Neural crest cell (in vitro differentiated cells): ENCODE measurements around the gene KMT2B. TPM values are rescaled to one million over a fixed set of nuclear protein-coding genes. Genes with fewer than 3 reads are reported as not detected.
"Not testable (repeated sequence)": the region's sequence is repeated elsewhere in the genome, so short reads cannot be mapped to it uniquely, and the experiment has no call there.

Experiments
- DNase-seq: peaks from one replicate; pipeline ENCODE4 v3.0.0; 2021; ENCODE audit warnings: low read depth, mixed read lengths, low spot score
- H3K27ac Mint-ChIP-seq: one replicate; pipeline ENCODE4 v1.8.0; 2021; ENCODE audit warnings: mild to moderate bottlenecking, mixed read lengths; ENCODE audit not compliant: unreplicated experiment
- H3K27me3 Mint-ChIP-seq: 2 replicates; pipeline ENCODE4 v1.8.0; 2021; ENCODE audit warnings: low read depth, mild to moderate bottlenecking, mixed read lengths
- H3K36me3 Mint-ChIP-seq: 2 replicates; pipeline ENCODE4 v1.8.0; 2021; ENCODE audit warnings: low read depth, mild to moderate bottlenecking, mixed read lengths
- H3K4me1 Mint-ChIP-seq: 2 replicates; pipeline ENCODE4 v1.8.0; 2021; ENCODE audit warnings: mixed read lengths
- H3K4me3 Mint-ChIP-seq: one replicate; pipeline ENCODE4 v1.8.0; 2021; ENCODE audit warnings: mild to moderate bottlenecking, mixed read lengths
- H3K9me3 Mint-ChIP-seq: 2 replicates; pipeline ENCODE4 v1.8.0; 2021; ENCODE audit warnings: mixed read lengths
- CTCF ChIP-seq: fragments of 200-600 bp; sonication (generic); conservative IDR thresholded peaks from 2 replicates; pipeline ENCODE4 v1.5.0; 2021; ENCODE audit warnings: antibody characterized with exemption, mild to moderate bottlenecking
- total RNA-seq: library from RNA; stranded (reverse); gene quantifications from 2 replicates; pipeline ENCODE4 v1.2.1, GENCODE V29; 2021

Gene KMT2B
- total RNA-seq, 1 donor from 2014 or later, result 60.1 TPM

- no peak for TF ChIP-seq CTCF
- H3K36me3 Mint-ChIP-seq, result peaks cover 5% of the 10 kb centered on the region
- H3K27me3 Mint-ChIP-seq, result no peaks in the 10 kb centered on the region
- DNase-seq, result no peak
- no peak overlapping the region for H3K27ac Mint-ChIP-seq
- H3K4me1 Mint-ChIP-seq, result peaks cover 14% of the 10 kb centered on the region
- H3K9me3 Mint-ChIP-seq, result no peaks in the 10 kb centered on the region
- peak overlapping the region; percentile 49 for H3K4me3 Mint-ChIP-seq
Observed at GRCh38 chr19:35722461-35722860, 4.7 kb downstream of the KMT2B start.

- Mint-ChIP-seq H3K27ac (no peak overlapping the region), H3K36me3 (peaks cover 5% of the 10 kb centered on the region), H3K27me3 (no peaks in the 10 kb centered on the region), H3K4me1 (peaks cover 14% of the 10 kb centered on the region), H3K4me3 (no peak overlapping the region), H3K9me3 (no peaks in the 10 kb centered on the region)
- no peak for TF ChIP-seq CTCF
- no peak for DNase-seq
Observed at GRCh38 chr19:35722897-35723296, 5.1 kb downstream of the KMT2B start.

- Mint-ChIP-seq H3K27me3 (no peaks in the 10 kb centered on the region), H3K9me3 (no peaks in the 10 kb centered on the region), H3K36me3 (peaks cover 5% of the 10 kb centered on the region), H3K4me3 (peak overlapping the region; percentile 52), H3K4me1 (peaks cover 13% of the 10 kb centered on the region), H3K27ac (no peak overlapping the region)
- no peak for TF ChIP-seq CTCF
- DNase-seq, result no peak
Observed at GRCh38 chr19:35723671-35724070, 5.9 kb downstream of the KMT2B start.

GRCh38 chr19:35724132-35724531 lies 6.3 kb downstream of the KMT2B start:
- peak overlapping the region; percentile 52 for H3K4me3 Mint-ChIP-seq
- DNase-seq, H3K27me3 Mint-ChIP-seq, H3K27ac Mint-ChIP-seq, H3K9me3 Mint-ChIP-seq, H3K4me1 Mint-ChIP-seq, H3K36me3 Mint-ChIP-seq: not testable (repeated sequence)

- no peaks in the 10 kb centered on the region for H3K27me3 Mint-ChIP-seq
- H3K36me3 Mint-ChIP-seq, result peaks cover 5% of the 10 kb centered on the region
- H3K9me3 Mint-ChIP-seq, result no peaks in the 10 kb centered on the region
- H3K4me3 Mint-ChIP-seq, result peak overlapping the region; percentile 52
- no peak overlapping the region for H3K27ac Mint-ChIP-seq
- H3K4me1 Mint-ChIP-seq, result peaks cover 4% of the 10 kb centered on the region
- DNase-seq, result no peak
- no peak for TF ChIP-seq CTCF
Observed at GRCh38 chr19:35724560-35724959, 6.8 kb downstream of the KMT2B start.

- Mint-ChIP-seq H3K4me3 (no peak overlapping the region), H3K27ac (no peak overlapping the region), H3K36me3 (peaks cover 6% of the 10 kb centered on the region), H3K27me3 (no peaks in the 10 kb centered on the region), H3K4me1 (peaks cover under 1% of the 10 kb centered on the region), H3K9me3 (no peaks in the 10 kb centered on the region)
- TF ChIP-seq CTCF, result no peak
- DNase-seq, result no peak
Observed at GRCh38 chr19:35725216-35725861, 7.5 kb downstream of the KMT2B start.
